CD4-positive, CD25-positive, alpha-beta regulatory T cell (primary cell): ENCODE data around the gene MANEAL. TPM values are rescaled to one million over a fixed set of nuclear protein-coding genes. Genes with fewer than 3 reads are reported as not detected.

ENCODE experiments used
- ATAC-seq, 2 donors: fragments of 150-1000 bp; cut with Tn5 transposase; one replicate each; pipeline ENCODE4 v1.10.0; 2021; ENCODE audit warnings: low read depth in 2 of 2, moderate number of reproducible peaks in 2 of 2, moderate library complexity in 1 of 2
- DNase-seq, 3 donors: peaks; one replicate each; pipeline versions ENCODE4 v3.0.0 to v3.0.0-alpha.2; 2012 to 2022; ENCODE audit warnings: mixed read lengths in 1 of 3
- H3K27ac ChIP-seq: one replicate; pipeline ENCODE4 v1.7.0; 2013; ENCODE audit warnings: mild to moderate bottlenecking, low read length; ENCODE audit not compliant: insufficient read depth, poor library complexity, severe bottlenecking
- H3K27me3 ChIP-seq: one replicate; pipeline ENCODE4 v1.7.0; 2013; ENCODE audit warnings: low read length; ENCODE audit not compliant: control insufficient read depth, insufficient read depth
- H3K36me3 ChIP-seq: one replicate; pipeline ENCODE4 v1.7.0; 2013; ENCODE audit warnings: mild to moderate bottlenecking, low read length, moderate library complexity; ENCODE audit not compliant: control insufficient read depth, insufficient read depth
- H3K4me1 ChIP-seq: 2 replicates; pipeline ENCODE4 v1.7.0; 2013; ENCODE audit warnings: mild to moderate bottlenecking, low read length; ENCODE audit not compliant: insufficient read depth, control insufficient read depth, poor library complexity, severe bottlenecking
- H3K4me3 ChIP-seq: one replicate; pipeline ENCODE4 v1.7.0; 2013; ENCODE audit warnings: low read depth, mild to moderate bottlenecking, low read length, moderate library complexity
- H3K9me3 ChIP-seq, 2 experiments: 1 replicate in 1 of 2; 2 replicates in 1 of 2; pipeline ENCODE4 v1.7.0; 2013; ENCODE audit warnings: low read length in 2 of 2, mild to moderate bottlenecking in 1 of 2, moderate library complexity in 1 of 2; ENCODE audit not compliant: control insufficient read depth in 2 of 2
- H3K27ac Mint-ChIP-seq, 3 donors: one replicate each; pipeline ENCODE4 v1.8.0; 2020 to 2022; ENCODE audit warnings: mild to moderate bottlenecking in 3 of 3, mixed read lengths in 3 of 3, moderate library complexity in 2 of 3
- H3K27me3 Mint-ChIP-seq: one replicate; pipeline ENCODE4 v1.8.0; 2022; ENCODE audit warnings: mild to moderate bottlenecking, mixed read lengths
- H3K36me3 Mint-ChIP-seq: one replicate; pipeline ENCODE4 v1.8.0; 2020; ENCODE audit warnings: mixed read lengths
- H3K4me1 Mint-ChIP-seq, 4 donors: one replicate each; pipeline ENCODE4 v1.8.0; 2020 to 2022; ENCODE audit warnings: mixed read lengths in 4 of 4, mild to moderate bottlenecking in 1 of 4
- H3K4me3 Mint-ChIP-seq, 4 donors: one replicate each; pipeline ENCODE4 v1.8.0; 2020 to 2022; ENCODE audit warnings: mild to moderate bottlenecking in 4 of 4, mixed read lengths in 4 of 4, moderate library complexity in 3 of 4
- H3K9me3 Mint-ChIP-seq, 7 donors: one replicate each; pipeline ENCODE4 v1.8.0; 2020 to 2022; ENCODE audit warnings: mixed read lengths in 7 of 7, mild to moderate bottlenecking in 3 of 7, moderate library complexity in 2 of 7
- polyA plus RNA-seq, 4 donors: library from polyadenylated mRNA; unstranded; fragments of 300-500 nt; fragmentation: Illumina TruSeq; gene quantifications; one replicate each; pipeline ENCODE4 v1.2.3, GENCODE V29; 2021
- total RNA-seq: library from RNA; stranded (reverse); gene quantifications from one replicate; pipeline ENCODE4 v1.2.3, GENCODE V29; 2022

Gene MANEAL
- total and polyA plus RNA-seq, 5 donors from 2014 or later = 0.69 to 2.4 (median 1.4) TPM

GRCh38 chr1:37822906-37823815 is 29.5 kb downstream of the MANEAL start:
- Mint-ChIP-seq H3K4me1 (peaks cover 0 to 11% (median 1%) of the 10 kb centered on the region in 4 donors), H3K27ac (no peak overlapping the region), H3K27me3 (no peaks in the 10 kb centered on the region), H3K36me3 (peaks cover 35% of the 10 kb centered on the region), H3K9me3 (no peaks in the 10 kb centered on the region), H3K4me3 (no peak overlapping the region)
- no peaks in the 10 kb centered on the region for H3K4me1 ChIP-seq
- H3K36me3 ChIP-seq = peaks cover 50% of the 10 kb centered on the region
- H3K27me3 ChIP-seq = no peaks in the 10 kb centered on the region
- no peak for ATAC-seq
- no peak overlapping the region for H3K27ac ChIP-seq
- DNase-seq = no peak
- H3K4me3 ChIP-seq = no peak overlapping the region
- H3K9me3 ChIP-seq = no peaks in the 10 kb centered on the region

DNA sequence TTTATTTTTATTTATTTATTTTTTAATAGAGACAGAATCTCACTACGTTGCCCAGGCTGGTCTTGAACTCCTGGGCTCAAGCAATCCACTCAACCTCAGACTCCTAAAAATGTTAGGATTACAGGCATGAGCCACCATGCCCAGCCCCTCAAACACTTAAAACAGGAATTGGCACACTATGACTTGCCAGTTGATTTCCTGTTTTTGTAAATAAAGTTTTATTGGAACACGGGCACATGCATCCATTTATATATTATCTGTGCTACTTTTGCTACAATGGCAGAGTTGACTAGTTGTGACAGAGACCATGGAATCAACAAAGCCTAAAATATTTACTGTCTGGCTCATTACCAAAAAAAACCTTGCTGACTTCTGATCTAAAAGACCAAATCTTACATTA is 30.4 kb downstream of the MANEAL start:
- H3K4me1 ChIP-seq = no peaks in the 10 kb centered on the region
- peaks cover 35% of the 10 kb centered on the region for H3K36me3 Mint-ChIP-seq
- H3K27me3 ChIP-seq = no peaks in the 10 kb centered on the region
- no peak overlapping the region for H3K4me3 ChIP-seq
- H3K9me3 ChIP-seq = no peaks in the 10 kb centered on the region
- no peak overlapping the region for H3K4me3 Mint-ChIP-seq
- peaks cover 0 to 11% (median 1%) of the 10 kb centered on the region in 4 donors for H3K4me1 Mint-ChIP-seq
- no peaks in the 10 kb centered on the region for H3K27me3 Mint-ChIP-seq
- ATAC-seq (no peak), DNase-seq (no peak)
- peaks cover 53% of the 10 kb centered on the region for H3K36me3 ChIP-seq
- H3K27ac Mint-ChIP-seq = no peak overlapping the region
- H3K9me3 Mint-ChIP-seq = no peaks in the 10 kb centered on the region
- no peak overlapping the region for H3K27ac ChIP-seq

DNA sequence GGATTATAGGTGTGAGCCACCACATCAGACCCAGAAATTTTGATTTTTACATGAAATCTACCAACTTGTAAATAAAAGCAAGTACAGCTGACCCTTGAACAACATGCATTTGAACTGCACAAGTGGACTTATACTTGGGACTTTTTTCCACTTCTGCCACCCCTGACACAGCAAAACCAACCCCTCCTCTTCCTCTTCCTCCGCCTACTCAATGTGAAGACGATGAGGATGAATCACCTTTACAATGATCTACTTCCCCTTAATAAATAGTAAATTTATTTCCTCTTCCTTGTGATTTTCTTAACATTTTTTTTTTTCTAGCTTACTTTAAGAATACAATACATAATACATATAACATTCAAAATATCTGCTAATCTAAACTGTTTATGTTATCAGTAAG is 31.9 kb downstream of the MANEAL start:
- Mint-ChIP-seq H3K4me1 (peaks cover 0 to 11% (median 1%) of the 10 kb centered on the region in 4 donors), H3K4me3 (no peak overlapping the region), H3K27me3 (no peaks in the 10 kb centered on the region), H3K36me3 (peaks cover 35% of the 10 kb centered on the region), H3K9me3 (no peaks in the 10 kb centered on the region), H3K27ac (peak overlapping the region in 2 of 3 donors; percentile 5 to 51)
- no peaks in the 10 kb centered on the region for H3K4me1 ChIP-seq
- H3K4me3 ChIP-seq = no peak overlapping the region
- ATAC-seq = no peak
- H3K9me3 ChIP-seq = no peaks in the 10 kb centered on the region
- peaks cover 54% of the 10 kb centered on the region for H3K36me3 ChIP-seq
- no peak overlapping the region for H3K27ac ChIP-seq
- no peak for DNase-seq
- no peaks in the 10 kb centered on the region for H3K27me3 ChIP-seq

- DNase-seq = no peak
- Mint-ChIP-seq H3K36me3 (peaks cover 33% of the 10 kb centered on the region), H3K9me3 (no peaks in the 10 kb centered on the region), H3K4me3 (no peak overlapping the region), H3K27me3 (no peaks in the 10 kb centered on the region), H3K4me1 (peaks cover 0 to 11% (median 4%) of the 10 kb centered on the region in 4 donors), H3K27ac (peak overlapping the region in 1 of 3 donors; percentile 56)
- no peaks in the 10 kb centered on the region for H3K4me1 ChIP-seq
- no peaks in the 10 kb centered on the region for H3K9me3 ChIP-seq
- peaks cover 53% of the 10 kb centered on the region for H3K36me3 ChIP-seq
- no peak for ATAC-seq
- H3K27ac ChIP-seq = no peak overlapping the region
- H3K4me3 ChIP-seq = no peak overlapping the region
- H3K27me3 ChIP-seq = no peaks in the 10 kb centered on the region
These were observed 34.9 kb downstream of the MANEAL start for GRCh38 chr1:37828410-37829074.

- Histone ChIP-seq H3K36me3 (peaks cover 68% of the 10 kb centered on the region), H3K9me3 (no peaks in the 10 kb centered on the region), H3K4me1 (no peaks in the 10 kb centered on the region), H3K27me3 (no peaks in the 10 kb centered on the region), H3K4me3 (no peak overlapping the region), H3K27ac (no peak overlapping the region)
- Mint-ChIP-seq H3K9me3 (no peaks in the 10 kb centered on the region), H3K27ac (peak overlapping the region in 1 of 3 donors; percentile 20), H3K4me3 (no peak overlapping the region), H3K36me3 (peaks cover 34% of the 10 kb centered on the region), H3K4me1 (peaks cover 0 to 6% (median 4%) of the 10 kb centered on the region in 4 donors), H3K27me3 (no peaks in the 10 kb centered on the region)
- no peak for DNase-seq
- ATAC-seq = no peak
These were observed 37.5 kb downstream of the MANEAL start for GRCh38 chr1:37831109-37831508.

- ATAC-seq (no peak), DNase-seq (no peak)
- Histone ChIP-seq H3K27ac (no peak overlapping the region), H3K36me3 (peaks cover 74% of the 10 kb centered on the region), H3K9me3 (no peaks in the 10 kb centered on the region), H3K4me3 (no peak overlapping the region), H3K4me1 (no peaks in the 10 kb centered on the region), H3K27me3 (no peaks in the 10 kb centered on the region)
- Mint-ChIP-seq H3K36me3 (peaks cover 34% of the 10 kb centered on the region), H3K4me3 (no peak overlapping the region), H3K4me1 (peaks cover 0 to 6% (median 3%) of the 10 kb centered on the region in 4 donors), H3K27me3 (no peaks in the 10 kb centered on the region), H3K9me3 (no peaks in the 10 kb centered on the region), H3K27ac (no peak overlapping the region)
These were observed 38.2 kb downstream of the MANEAL start for GRCh38 chr1:37831809-37832208.

GRCh38 chr1:37836788-37837187 is 43.1 kb downstream of the MANEAL start:
- no peaks in the 10 kb centered on the region for H3K9me3 ChIP-seq
- peaks cover 36% of the 10 kb centered on the region for H3K36me3 Mint-ChIP-seq
- H3K4me3 ChIP-seq = no peak overlapping the region
- H3K4me1 Mint-ChIP-seq = peaks cover 0 to 4% (median 0%) of the 10 kb centered on the region in 4 donors
- H3K9me3 Mint-ChIP-seq = no peaks in the 10 kb centered on the region
- ATAC-seq = no peak
- H3K4me1 ChIP-seq = no peaks in the 10 kb centered on the region
- no peak overlapping the region for H3K4me3 Mint-ChIP-seq
- no peak overlapping the region for H3K27ac ChIP-seq
- H3K27me3 Mint-ChIP-seq = no peaks in the 10 kb centered on the region
- no peaks in the 10 kb centered on the region for H3K27me3 ChIP-seq
- no peak for DNase-seq
- peaks cover 89% of the 10 kb centered on the region for H3K36me3 ChIP-seq
- no peak overlapping the region for H3K27ac Mint-ChIP-seq
